Measurements from ENCODE around the gene NEK9.
"Not testable (repeated sequence)": the region's sequence is repeated elsewhere in the genome, so short reads cannot be mapped to it uniquely, and the experiment has no call there.

Gene NEK9

GRCh38 chr14:75098682-75099081 lies 28.2 kb downstream of the NEK9 start:
- no peak for DNase-seq

GRCh38 chr14:75098212-75098611 lies 28.6 kb downstream of the NEK9 start:
- DNase-seq, result no peak

- no peak for DNase-seq
These were observed 29.9 kb downstream of the NEK9 start for GRCh38 chr14:75096959-75097358.

GRCh38 chr14:75095690-75096089 lies 31.2 kb downstream of the NEK9 start:
- no peak for DNase-seq

- no peak for DNase-seq
These were observed 32.0 kb downstream of the NEK9 start for GRCh38 chr14:75094896-75095295.

GRCh38 chr14:75092698-75093097 lies 34.1 kb downstream of the NEK9 start:
- DNase-seq, result no peak

- no peak for DNase-seq
These were observed 35.6 kb downstream of the NEK9 start for GRCh38 chr14:75091251-75091650.

GRCh38 chr14:75090353-75090752 lies 36.5 kb downstream of the NEK9 start:
- DNase-seq, result no peak

- peak; percentile 39 for DNase-seq
These were observed 38.1 kb downstream of the NEK9 start for GRCh38 chr14:75088566-75089373.

GRCh38 chr14:75088153-75088552 lies 38.7 kb downstream of the NEK9 start:
- no peak for DNase-seq

GRCh38 chr14:75084513-75084912 lies 42.3 kb downstream of the NEK9 start:
- no peak for DNase-seq

GRCh38 chr14:75083271-75083670 lies 43.6 kb downstream of the NEK9 start:
- no peak for DNase-seq

- no peak for DNase-seq
These were observed 45.1 kb downstream of the NEK9 start for GRCh38 chr14:75081660-75082229.

GRCh38 chr14:75079521-75079920 lies 47.3 kb downstream of the NEK9 start:
- DNase-seq, result no peak

- DNase-seq, result no peak
These were observed 49.1 kb downstream of the NEK9 start for GRCh38 chr14:75077794-75078193.

- DNase-seq, result no peak
These were observed 56.5 kb downstream of the NEK9 start for GRCh38 chr14:75070383-75070782.

- DNase-seq, result no peak
These were observed 57.1 kb downstream of the NEK9 start for GRCh38 chr14:75069811-75070145.

- DNase-seq, result peak; percentile 31
These were observed 57.6 kb downstream of the NEK9 start, which contains the start of gene ZC2HC1C for GRCh38 chr14:75069121-75069810. Gene ZC2HC1C (plus strand): TSS chr14:75069641. CDS start chr14:75070574, 933 bp downstream.

GRCh38 chr14:75068294-75069120 lies 58.3 kb downstream of the NEK9 start:
- DNase-seq, result no peak

GRCh38 chr14:75067765-75068164 lies 59.1 kb downstream of the NEK9 start:
- not testable (repeated sequence) for DNase-seq

- no peak for DNase-seq
These were observed 59.6 kb downstream of the NEK9 start for GRCh38 chr14:75067212-75067611.

- DNase-seq, result no peak
These were observed 60.2 kb downstream of the NEK9 start for GRCh38 chr14:75066691-75067090.

GRCh38 chr14:75064205-75064567 lies 62.7 kb downstream of the NEK9 start:
- DNase-seq, result no peak

Measured in central memory CD4-positive, alpha-beta T cell (primary cell).